Activated naive CD8-positive, alpha-beta T cell treated with anti-CD3 and anti-CD28 coated beads, Interleukin-2, amount 50 U/mL, for 24 hours (primary cell): Measurements from ENCODE around the gene PRAC2.

Experiments
- ATAC-seq: fragments of 150-1000 bp; cut with Tn5 transposase; one replicate; pipeline ENCODE4 v1.10.0; 2021
- DNase-seq: peaks from one replicate; pipeline ENCODE4 v3.0.0; 2021
- H3K27ac Mint-ChIP-seq: one replicate; pipeline ENCODE4 v1.8.0; 2021; ENCODE audit warnings: mild to moderate bottlenecking, mixed read lengths
- H3K27me3 Mint-ChIP-seq: one replicate; pipeline ENCODE4 v1.8.0; 2021; ENCODE audit warnings: mixed read lengths
- H3K36me3 Mint-ChIP-seq: one replicate; pipeline ENCODE4 v1.8.0; 2021; ENCODE audit warnings: low read depth, mixed read lengths
- H3K4me1 Mint-ChIP-seq: one replicate; pipeline ENCODE4 v1.8.0; 2021; ENCODE audit warnings: mixed read lengths
- H3K4me3 Mint-ChIP-seq: one replicate; pipeline ENCODE4 v1.8.0; 2021; ENCODE audit warnings: mild to moderate bottlenecking, moderate library complexity, mixed read lengths
- H3K9me3 Mint-ChIP-seq: one replicate; pipeline ENCODE4 v1.8.0; 2021; ENCODE audit warnings: mixed read lengths

The PRAC2 gene

DNA sequence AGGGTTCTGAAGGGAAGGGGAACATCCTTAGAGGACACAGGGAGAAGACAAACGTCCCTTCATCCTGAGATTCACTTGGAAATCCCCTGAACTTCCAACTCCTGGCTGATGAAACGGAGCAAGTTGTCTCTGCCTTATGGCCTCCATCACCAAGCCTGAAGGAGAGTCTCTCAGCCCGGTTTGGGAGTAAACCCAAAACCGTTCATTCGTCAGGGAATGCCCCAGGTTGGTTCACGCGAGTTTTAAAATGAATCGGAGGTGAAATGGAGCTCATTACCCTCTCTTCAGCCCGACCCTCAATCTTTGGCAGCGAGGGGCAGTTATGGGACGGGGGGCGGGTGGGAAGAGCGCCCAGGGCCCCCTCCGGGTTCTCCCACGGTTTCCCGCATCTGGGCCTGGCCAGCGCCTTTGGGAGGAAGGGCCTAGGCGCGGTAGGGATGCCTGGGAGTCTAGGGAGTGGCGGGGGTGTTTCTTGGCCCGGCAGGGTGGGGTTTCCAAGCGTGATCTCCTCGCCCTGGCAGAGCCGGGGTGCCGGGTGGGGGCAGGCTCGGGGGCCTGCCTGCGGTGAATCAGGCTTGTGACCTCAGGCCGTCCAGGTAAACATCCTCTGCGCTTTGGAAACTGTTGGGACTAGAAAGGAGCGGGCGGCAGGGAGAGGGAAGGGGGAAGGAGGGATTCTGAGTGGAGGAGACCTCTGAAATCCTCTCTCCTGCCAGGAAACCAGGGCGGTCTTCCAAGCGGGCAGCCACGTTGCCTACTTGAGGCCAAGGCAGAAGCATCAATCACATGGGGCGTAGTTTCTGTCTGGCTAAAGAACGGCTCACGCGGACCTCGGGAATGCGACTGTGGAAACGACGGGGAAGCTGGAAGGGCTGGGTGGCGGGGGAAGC, 29.7 kb downstream of the PRAC2 start:
- Mint-ChIP-seq H3K4me3 (no peak overlapping the region), H3K9me3 (no peaks in the 10 kb centered on the region), H3K27ac (no peak overlapping the region), H3K4me1 (peaks cover 6% of the 10 kb centered on the region), H3K27me3 (peaks cover 82% of the 10 kb centered on the region), H3K36me3 (no peaks in the 10 kb centered on the region)
- no peak for DNase-seq
- no peak for ATAC-seq

- Mint-ChIP-seq H3K27me3 (peaks cover 87% of the 10 kb centered on the region), H3K4me3 (no peak overlapping the region), H3K36me3 (no peaks in the 10 kb centered on the region), H3K4me1 (peaks cover 6% of the 10 kb centered on the region), H3K9me3 (no peaks in the 10 kb centered on the region), H3K27ac (no peak overlapping the region)
- no peak for DNase-seq
- no peak for ATAC-seq
These were observed 31.0 kb downstream of the PRAC2 start for GRCh38 chr17:48753794-48754499.

GRCh38 chr17:48754500-48755261, 31.7 kb downstream of the PRAC2 start:
- H3K9me3 Mint-ChIP-seq: no peaks in the 10 kb centered on the region
- no peak overlapping the region for H3K27ac Mint-ChIP-seq
- H3K4me3 Mint-ChIP-seq: no peak overlapping the region
- peaks cover 6% of the 10 kb centered on the region for H3K4me1 Mint-ChIP-seq
- no peaks in the 10 kb centered on the region for H3K36me3 Mint-ChIP-seq
- ATAC-seq (no peak), DNase-seq (no peak)
- H3K27me3 Mint-ChIP-seq: peaks cover 86% of the 10 kb centered on the region

- Mint-ChIP-seq H3K9me3 (no peaks in the 10 kb centered on the region), H3K4me1 (peaks cover 6% of the 10 kb centered on the region), H3K36me3 (no peaks in the 10 kb centered on the region), H3K27ac (no peak overlapping the region), H3K27me3 (peaks cover 84% of the 10 kb centered on the region), H3K4me3 (no peak overlapping the region)
- DNase-seq (no peak), ATAC-seq (no peak)
These were observed 32.4 kb downstream of the PRAC2 start for GRCh38 chr17:48755356-48755755.

DNA sequence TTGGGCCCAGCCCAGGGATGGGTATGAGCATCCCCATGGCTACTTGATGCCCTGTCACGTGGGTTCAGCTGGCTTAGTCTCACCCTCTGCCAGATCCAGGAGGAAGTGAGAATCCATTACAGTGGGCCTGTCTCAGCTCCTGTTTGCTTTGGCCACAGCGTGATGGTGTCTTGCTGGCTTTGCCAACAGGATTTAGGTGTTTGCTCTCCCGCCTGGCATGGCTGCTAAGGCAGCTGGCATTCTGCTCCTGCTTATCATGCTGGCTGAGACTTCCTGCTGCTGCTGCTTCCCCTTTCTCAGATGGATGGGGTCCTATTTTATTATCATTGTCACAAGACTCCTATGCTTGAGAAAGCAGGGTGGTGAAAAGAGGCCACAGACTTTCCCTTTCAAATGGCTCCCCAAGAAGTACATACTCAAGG, 33.9 kb downstream of the PRAC2 start:
- Mint-ChIP-seq H3K4me3 (no peak overlapping the region), H3K9me3 (no peaks in the 10 kb centered on the region), H3K36me3 (no peaks in the 10 kb centered on the region), H3K27ac (no peak overlapping the region), H3K27me3 (peaks cover 82% of the 10 kb centered on the region), H3K4me1 (peaks cover 6% of the 10 kb centered on the region)
- no peak for ATAC-seq
- DNase-seq: no peak

GRCh38 chr17:48757524-48757961, 34.6 kb downstream of the PRAC2 start:
- Mint-ChIP-seq H3K4me3 (no peak overlapping the region), H3K4me1 (peaks cover 6% of the 10 kb centered on the region), H3K9me3 (no peaks in the 10 kb centered on the region), H3K27me3 (peaks cover 82% of the 10 kb centered on the region), H3K36me3 (no peaks in the 10 kb centered on the region), H3K27ac (no peak overlapping the region)
- ATAC-seq (no peak), DNase-seq (no peak)

DNA sequence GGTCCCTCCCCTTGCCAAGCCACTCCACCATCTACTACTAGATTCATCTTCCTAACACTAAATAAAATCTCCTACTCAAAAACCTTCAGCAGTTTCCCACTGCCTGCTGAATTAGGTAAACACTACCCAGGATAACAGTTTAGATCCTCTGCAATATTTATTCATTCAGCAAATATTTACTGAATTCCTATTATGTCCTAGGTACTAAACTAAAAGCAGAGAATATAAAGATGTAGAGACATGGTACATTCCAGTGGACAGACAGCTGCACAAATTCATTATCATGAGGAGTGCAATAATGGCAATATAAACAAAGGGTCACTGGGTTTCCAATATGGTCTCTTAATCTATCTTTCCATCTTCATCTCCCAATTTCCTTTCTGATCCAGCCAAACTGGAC, 36.3 kb downstream of the PRAC2 start:
- Mint-ChIP-seq H3K4me1 (peaks cover 4% of the 10 kb centered on the region), H3K36me3 (no peaks in the 10 kb centered on the region), H3K27me3 (peaks cover 81% of the 10 kb centered on the region), H3K9me3 (no peaks in the 10 kb centered on the region), H3K27ac (no peak overlapping the region), H3K4me3 (no peak overlapping the region)
- DNase-seq (no peak), ATAC-seq (no peak)

DNA sequence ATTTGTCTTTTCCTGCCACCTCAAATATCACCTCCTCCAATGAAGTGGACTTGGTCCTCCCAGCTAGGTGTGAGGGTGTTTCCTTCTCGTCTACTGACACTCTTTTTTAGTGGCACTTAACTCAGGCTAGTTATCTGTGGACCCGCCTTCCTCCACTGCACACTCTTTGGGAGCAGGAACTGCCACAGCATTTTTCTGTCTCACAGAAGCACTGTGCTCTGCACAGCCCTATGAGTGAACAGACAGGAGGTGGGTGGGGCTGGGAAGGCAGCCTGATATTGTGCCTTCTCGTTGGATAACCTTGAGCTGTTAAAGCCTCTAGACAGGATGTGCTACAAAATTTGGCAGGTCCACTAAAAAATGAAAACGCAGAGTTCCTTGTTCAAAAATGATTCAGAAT, 37.4 kb downstream of the PRAC2 start:
- Mint-ChIP-seq H3K4me3 (no peak overlapping the region), H3K9me3 (no peaks in the 10 kb centered on the region), H3K36me3 (no peaks in the 10 kb centered on the region), H3K4me1 (no peaks in the 10 kb centered on the region), H3K27ac (no peak overlapping the region), H3K27me3 (peaks cover 77% of the 10 kb centered on the region)
- no peak for DNase-seq
- no peak for ATAC-seq

DNA sequence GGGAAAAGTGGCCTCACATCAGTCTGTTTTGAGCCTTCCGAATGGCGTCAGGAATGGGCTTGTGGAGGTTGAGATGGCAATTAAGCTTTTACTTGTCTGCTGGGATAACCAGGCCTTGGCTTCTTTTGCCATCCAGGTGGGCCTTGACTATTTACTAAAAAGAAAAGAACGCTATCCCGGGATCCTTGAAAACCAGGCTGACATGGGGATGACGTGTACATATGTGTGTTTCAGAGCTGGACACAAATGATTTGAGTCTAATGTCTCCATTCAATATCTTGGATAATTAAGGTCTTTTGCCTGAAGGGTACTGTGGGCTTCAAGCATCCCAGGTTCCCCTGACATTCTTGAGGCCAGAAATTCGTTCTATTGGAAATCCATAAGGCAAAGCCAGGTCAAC, 38.1 kb downstream of the PRAC2 start:
- Mint-ChIP-seq H3K9me3 (no peaks in the 10 kb centered on the region), H3K4me1 (no peaks in the 10 kb centered on the region), H3K4me3 (no peak overlapping the region), H3K27ac (no peak overlapping the region), H3K27me3 (peaks cover 76% of the 10 kb centered on the region), H3K36me3 (no peaks in the 10 kb centered on the region)
- ATAC-seq: no peak
- DNase-seq: no peak

GRCh38 chr17:48767263-48767774, 44.3 kb downstream of the PRAC2 start:
- ATAC-seq (no peak), DNase-seq (no peak)
- no peak overlapping the region for H3K27ac Mint-ChIP-seq
- peaks cover 49% of the 10 kb centered on the region for H3K27me3 Mint-ChIP-seq
- H3K9me3 Mint-ChIP-seq: no peaks in the 10 kb centered on the region
- H3K4me3 Mint-ChIP-seq: no peak overlapping the region
- no peaks in the 10 kb centered on the region for H3K36me3 Mint-ChIP-seq
- H3K4me1 Mint-ChIP-seq: no peaks in the 10 kb centered on the region

GRCh38 chr17:48769009-48769675, 46.2 kb downstream of the PRAC2 start:
- no peak for DNase-seq
- no peaks in the 10 kb centered on the region for H3K9me3 Mint-ChIP-seq
- H3K27ac Mint-ChIP-seq: no peak overlapping the region
- H3K4me3 Mint-ChIP-seq: no peak overlapping the region
- peaks cover 41% of the 10 kb centered on the region for H3K27me3 Mint-ChIP-seq
- no peak for ATAC-seq
- no peaks in the 10 kb centered on the region for H3K4me1 Mint-ChIP-seq
- H3K36me3 Mint-ChIP-seq: no peaks in the 10 kb centered on the region

GRCh38 chr17:48770954-48771353, 48.0 kb downstream of the PRAC2 start:
- Mint-ChIP-seq H3K4me3 (no peak overlapping the region), H3K36me3 (no peaks in the 10 kb centered on the region), H3K9me3 (no peaks in the 10 kb centered on the region), H3K27ac (no peak overlapping the region), H3K27me3 (peaks cover 42% of the 10 kb centered on the region), H3K4me1 (no peaks in the 10 kb centered on the region)
- no peak for DNase-seq
- ATAC-seq: no peak

DNA sequence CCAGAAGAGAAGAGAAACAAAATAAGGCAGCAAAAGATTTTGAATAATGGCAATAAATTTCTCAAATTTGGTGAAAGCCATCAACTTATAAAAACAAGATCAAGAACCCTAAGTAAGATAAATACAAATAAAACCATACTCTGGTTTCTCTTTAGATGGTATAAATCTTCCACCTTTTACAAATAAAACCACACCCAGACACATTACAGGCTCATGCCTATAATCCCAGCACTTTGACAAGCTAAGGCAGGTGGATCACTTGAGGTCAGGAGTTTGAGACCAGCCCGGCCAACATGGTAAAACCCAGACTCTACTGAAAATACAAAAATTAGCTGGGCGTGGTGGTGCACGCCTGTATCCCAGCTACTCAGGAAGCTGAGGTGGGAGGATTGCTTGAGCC, 50.3 kb downstream of the PRAC2 start:
- H3K27me3 Mint-ChIP-seq: peaks cover 38% of the 10 kb centered on the region
- no peaks in the 10 kb centered on the region for H3K36me3 Mint-ChIP-seq
- ATAC-seq (no peak), DNase-seq (no peak)
- no peaks in the 10 kb centered on the region for H3K4me1 Mint-ChIP-seq
- H3K4me3 Mint-ChIP-seq: no peak overlapping the region
- no peak overlapping the region for H3K27ac Mint-ChIP-seq
- H3K9me3 Mint-ChIP-seq: no peaks in the 10 kb centered on the region
